Fibroblast of pulmonary artery (primary cell): ENCODE results near the gene FFAR1.
"Not testable (repeated sequence)": the region's sequence is repeated elsewhere in the genome, so short reads cannot be mapped to it uniquely, and the experiment has no call there.

Experiments
- DNase-seq: peaks from one replicate; pipeline ENCODE4 v3.0.0-alpha.2; 2010; ENCODE audit warnings: low read depth
- H3K4me3 ChIP-seq: replicated peaks from 2 replicates; pipeline ENCODE4 v1.5.1; 2011; ENCODE audit warnings: low read depth, mild to moderate bottlenecking, control low read depth, low read length, moderate library complexity
- TF ChIP-seq, protein P1 (sequence below): IDR thresholded peaks from 2 replicates; pipeline ENCODE4 v1.5.1; 2011; ENCODE audit warnings: mild to moderate bottlenecking, control low read depth, low read length, inconsistent platforms; ENCODE audit errors: missing control alignments

FFAR1 gene

DNA sequence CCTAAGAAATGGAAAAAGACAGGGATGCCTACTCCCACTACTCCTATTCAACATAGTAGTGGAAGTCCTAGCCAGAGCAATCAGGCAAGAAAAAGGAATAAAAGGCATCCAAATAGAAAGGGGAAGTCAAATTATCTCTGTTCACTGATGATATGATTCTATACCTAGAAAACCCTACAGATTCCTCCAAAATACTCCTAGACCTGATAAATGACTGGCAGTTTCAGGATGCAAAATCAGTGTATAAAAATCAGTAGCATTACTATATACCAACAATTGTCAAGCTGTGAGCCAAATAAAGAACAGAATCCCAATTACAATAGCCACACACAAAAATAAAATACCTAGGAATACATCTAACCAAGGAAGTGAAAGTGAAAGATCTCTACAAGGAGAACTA, 21.8 kb downstream of the FFAR1 start:
- DNase-seq: no peak
- TF ChIP-seq, protein P1, sequence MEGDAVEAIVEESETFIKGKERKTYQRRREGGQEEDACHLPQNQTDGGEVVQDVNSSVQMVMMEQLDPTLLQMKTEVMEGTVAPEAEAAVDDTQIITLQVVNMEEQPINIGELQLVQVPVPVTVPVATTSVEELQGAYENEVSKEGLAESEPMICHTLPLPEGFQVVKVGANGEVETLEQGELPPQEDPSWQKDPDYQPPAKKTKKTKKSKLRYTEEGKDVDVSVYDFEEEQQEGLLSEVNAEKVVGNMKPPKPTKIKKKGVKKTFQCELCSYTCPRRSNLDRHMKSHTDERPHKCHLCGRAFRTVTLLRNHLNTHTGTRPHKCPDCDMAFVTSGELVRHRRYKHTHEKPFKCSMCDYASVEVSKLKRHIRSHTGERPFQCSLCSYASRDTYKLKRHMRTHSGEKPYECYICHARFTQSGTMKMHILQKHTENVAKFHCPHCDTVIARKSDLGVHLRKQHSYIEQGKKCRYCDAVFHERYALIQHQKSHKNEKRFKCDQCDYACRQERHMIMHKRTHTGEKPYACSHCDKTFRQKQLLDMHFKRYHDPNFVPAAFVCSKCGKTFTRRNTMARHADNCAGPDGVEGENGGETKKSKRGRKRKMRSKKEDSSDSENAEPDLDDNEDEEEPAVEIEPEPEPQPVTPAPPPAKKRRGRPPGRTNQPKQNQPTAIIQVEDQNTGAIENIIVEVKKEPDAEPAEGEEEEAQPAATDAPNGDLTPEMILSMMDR: no peak
- H3K4me3 ChIP-seq: no peak overlapping the region

DNA sequence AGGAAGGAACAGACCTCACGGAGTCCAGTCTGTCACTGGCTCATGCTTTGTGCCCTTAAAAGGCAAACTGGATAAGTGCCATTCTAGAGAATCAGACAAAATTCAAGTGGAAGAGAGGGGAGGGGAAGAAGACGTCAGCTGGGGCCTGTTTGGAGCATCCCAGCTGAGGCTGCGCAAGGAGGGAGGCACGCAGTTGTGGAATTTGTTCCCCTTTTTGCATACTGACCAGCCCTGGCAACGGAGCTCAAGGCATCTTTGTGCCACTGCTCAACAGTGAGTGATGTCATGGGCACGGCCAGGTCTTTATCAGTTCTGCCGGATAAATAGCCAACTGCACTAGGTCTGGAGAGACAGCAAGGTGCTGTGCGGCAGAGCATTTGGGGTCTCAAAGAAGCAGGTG, 23.0 kb downstream of the FFAR1 start, which contains the start of gene GPR42:
TSS of gene GPR42 (plus strand) at position 347 of the 400 bp plus-strand sequence. CDS start 292 bp downstream, outside the sequence.
- no peak for DNase-seq
- H3K4me3 ChIP-seq: no peak within 1 kb of the TSS
- TF ChIP-seq, protein P1: no peak

DNA sequence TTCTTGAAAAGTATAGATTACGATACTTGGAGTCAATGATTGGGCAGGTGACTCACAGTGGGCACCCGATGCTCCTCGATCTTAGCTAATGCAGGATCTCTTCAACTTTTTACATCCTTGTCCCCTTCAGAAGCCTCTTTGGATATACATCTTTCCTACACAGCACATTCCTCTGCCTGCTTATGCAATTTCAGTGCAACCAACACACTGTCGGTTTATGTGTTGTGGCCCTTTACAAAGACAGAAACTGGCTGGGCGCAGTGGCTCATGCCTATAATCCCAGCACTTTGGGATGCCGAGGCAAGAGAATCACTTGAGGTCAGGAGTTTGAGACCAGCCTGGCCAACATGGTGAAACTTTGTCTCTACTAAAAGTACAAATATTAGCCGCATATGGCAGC, 25.8 kb downstream of the FFAR1 start:
- TF ChIP-seq, protein P1: no peak
- H3K4me3 ChIP-seq: no peak overlapping the region
- DNase-seq: no peak

DNA sequence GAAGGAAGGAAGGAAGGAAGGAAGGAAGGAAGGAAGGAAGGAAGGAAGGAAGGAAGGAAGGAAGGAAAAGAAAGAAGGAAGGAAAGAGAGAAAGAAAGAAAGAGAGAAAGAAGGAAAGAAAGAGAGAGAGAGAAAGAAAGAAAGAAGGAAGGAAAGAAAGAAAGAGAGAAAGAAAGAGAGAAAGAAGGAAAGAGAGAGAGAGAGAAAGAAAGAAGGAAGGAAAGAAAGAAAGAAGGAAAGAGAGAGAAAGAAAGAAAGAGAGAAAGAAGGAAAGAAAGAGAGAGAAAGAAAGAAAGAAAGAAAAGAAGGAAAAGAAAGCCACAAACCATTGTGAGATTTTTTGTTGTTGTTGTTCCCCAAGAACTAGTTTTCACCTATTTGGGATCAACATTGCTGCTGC, 26.3 kb downstream of the FFAR1 start:
- H3K4me3 ChIP-seq, DNase-seq: not testable (repeated sequence)

DNA sequence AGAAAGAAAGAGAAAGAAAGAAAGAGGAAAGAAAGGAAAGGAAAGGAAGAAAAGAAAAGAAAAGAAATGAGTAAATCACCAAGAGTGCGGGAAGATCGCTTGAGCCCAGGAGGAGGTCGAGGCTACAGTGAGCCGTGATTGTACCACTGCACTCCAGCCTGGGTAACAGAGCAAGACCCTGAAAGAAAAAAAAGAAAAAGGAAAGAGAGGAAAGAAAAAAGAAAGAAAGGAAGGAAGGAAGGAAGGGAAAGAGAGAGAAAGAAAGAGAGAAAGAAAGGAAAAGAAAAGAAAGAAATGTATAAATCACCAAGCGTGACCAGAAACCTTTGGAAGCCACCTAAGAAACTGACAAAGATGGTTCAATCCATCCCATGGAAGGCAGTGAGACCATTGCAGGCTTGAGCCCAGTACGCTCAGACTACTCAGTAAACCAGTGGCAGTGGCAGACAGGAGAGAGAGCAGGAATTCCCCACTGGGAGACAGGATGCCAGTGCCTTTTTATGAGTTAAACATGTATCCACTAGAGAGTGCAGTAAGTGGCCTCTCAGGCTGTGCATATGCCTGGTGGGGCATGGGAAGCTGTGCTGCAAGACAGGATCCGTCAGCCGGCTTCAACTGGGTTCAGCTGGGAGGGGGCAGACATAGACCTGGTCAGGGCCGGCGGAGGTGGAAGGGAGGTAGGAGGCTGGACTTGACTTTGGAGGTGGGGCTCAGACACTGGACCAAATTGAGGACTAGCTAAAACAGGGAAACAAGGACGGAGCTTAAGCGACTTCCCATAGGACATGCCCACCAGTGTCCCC, 28.0 kb downstream of the FFAR1 start:
- TF ChIP-seq, protein P1: no peak
- no peak for DNase-seq
- no peak overlapping the region for H3K4me3 ChIP-seq

DNA sequence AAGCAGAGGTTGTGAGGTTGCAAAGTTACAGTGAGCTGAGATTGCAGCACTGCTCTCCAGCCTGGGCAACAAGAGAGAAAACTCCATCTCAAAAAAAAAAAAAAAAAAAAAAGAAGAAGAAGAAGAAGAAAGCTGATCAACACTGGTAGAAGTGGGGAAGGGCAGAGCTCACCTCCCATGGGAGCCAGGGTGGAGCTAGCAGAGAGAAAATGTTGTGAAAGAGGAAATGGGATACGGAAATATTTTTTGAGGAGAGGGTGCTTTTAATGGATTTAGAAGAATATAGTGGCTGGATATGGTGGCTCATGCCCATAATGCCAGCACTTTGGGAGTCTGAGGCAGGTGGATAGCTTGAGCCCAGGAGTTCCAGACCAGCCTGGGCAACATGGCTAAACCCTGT, 30.0 kb downstream of the FFAR1 start:
- no peak overlapping the region for H3K4me3 ChIP-seq
- TF ChIP-seq, protein P1: no peak

DNA sequence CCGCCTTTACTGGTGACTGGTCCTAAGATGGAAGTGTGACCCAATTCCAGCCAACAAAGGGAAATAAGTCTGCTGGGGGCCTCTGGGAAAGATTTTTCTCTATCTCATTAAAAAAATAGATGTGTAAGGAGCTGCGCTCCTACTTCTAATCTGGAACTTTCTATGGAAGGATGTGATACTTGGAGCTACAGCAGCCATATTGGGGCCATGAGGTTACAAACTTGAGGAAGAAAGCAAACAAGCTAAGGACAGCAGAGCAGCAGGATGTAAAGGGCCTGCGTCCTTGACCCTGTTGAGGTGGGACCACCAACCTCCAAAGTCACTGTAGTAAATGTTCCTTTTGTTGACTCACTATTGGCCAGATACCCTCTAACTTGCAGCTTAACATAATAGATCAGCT, 30.7 kb downstream of the FFAR1 start:
- no peak for DNase-seq
- TF ChIP-seq, protein P1: no peak
- no peak overlapping the region for H3K4me3 ChIP-seq

More for the DNA sequence above, 30.0 kb downstream of the FFAR1 start:
- DNase-seq: no peak

DNA sequence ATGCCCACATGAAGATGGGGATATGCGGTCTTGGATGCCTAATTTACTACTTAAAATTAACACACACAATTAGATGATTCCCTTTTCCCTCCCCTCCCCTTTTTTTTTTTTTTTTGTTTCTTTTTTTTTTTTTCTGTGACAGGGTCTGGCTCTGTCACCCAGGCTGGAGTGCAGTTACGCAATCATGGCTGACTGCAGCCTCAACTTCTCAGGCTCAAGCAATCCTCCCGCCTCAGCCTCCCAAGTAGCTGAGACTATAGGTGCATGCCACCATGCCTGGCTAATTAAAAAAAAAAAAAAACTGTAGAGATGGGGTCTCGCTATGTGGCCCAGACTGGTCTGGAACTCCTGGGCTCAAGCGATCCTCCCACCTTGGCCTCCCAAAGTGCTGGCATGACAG, 31.8 kb downstream of the FFAR1 start:
- DNase-seq, H3K4me3 ChIP-seq: not testable (repeated sequence)
